ENCODE results near the gene MAPK8IP1. TPM values are rescaled to one million over a fixed set of nuclear protein-coding genes. Genes with fewer than 3 reads are reported as not detected.

Gene MAPK8IP1
- total and polyA plus RNA-seq, 2 donors (not counting 3 experiments of a cell fraction or from before 2014, with no cell fraction given) = 4.1 to 4.8 TPM

GRCh38 chr11:45885921-45886721, 670 bp downstream of the MAPK8IP1 start:
- intact Hi-C loops (cut with micrococcal nuclease) = no loop called here

GRCh38 chr11:45886816-45887520, 1.5 kb downstream of the MAPK8IP1 start:
- H3K4me3 ChIP-seq (replicated peaks in 1 of 3; ENCODE audit: insufficient read depth in 1 of 3, low read depth in 1 of 3, low read length in 3 of 3) = no peak overlapping the region
- no peak overlapping the region for H3K27ac ChIP-seq (ENCODE audit: insufficient read depth, low read depth, low read length)
- intact Hi-C loops (cut with micrococcal nuclease) = no loop called here
- H3K4me2 ChIP-seq (ENCODE audit: insufficient read depth, low read length) = no peak overlapping the region
- CTCF ChIA-PET = no interaction called here
- H4K20me1 ChIP-seq (replicated peaks; ENCODE audit: control insufficient read depth, extremely low read depth, insufficient read depth, low read length) = no peaks in the 10 kb centered on the region
- H3K79me2 ChIP-seq (ENCODE audit: control insufficient read depth, insufficient read depth, low read length) = no peaks in the 10 kb centered on the region
- no peaks in the 10 kb centered on the region for H3K9me1 ChIP-seq (replicated peaks; ENCODE audit: control insufficient read depth, extremely low read depth, insufficient read depth, low read length)
- dilution Hi-C loops (cut with MboI; ENCODE audit: extremely low pct_ligation_motif_present, low sequenced_read_pairs) = no loop called here
- POLR2A ChIA-PET = no interaction called here
- peaks cover 4 to 5% of the 10 kb centered on the region in 2 experiments for H3K27me3 ChIP-seq (ENCODE audit: control insufficient read depth in 2 of 2, insufficient read depth in 2 of 2, low read length in 2 of 2)
- TF ChIP-seq, protein P1, sequence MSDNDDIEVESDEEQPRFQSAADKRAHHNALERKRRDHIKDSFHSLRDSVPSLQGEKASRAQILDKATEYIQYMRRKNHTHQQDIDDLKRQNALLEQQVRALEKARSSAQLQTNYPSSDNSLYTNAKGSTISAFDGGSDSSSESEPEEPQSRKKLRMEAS (IDR thresholded peaks at IDR 0.05; ENCODE audit: insufficient read depth, insufficient read length) = no peak
- TF ChIP-seq POLR2A (IDR thresholded peaks at IDR 0.05; ENCODE audit: low read depth, low read length) (no peak), MYC (IDR thresholded peaks at IDR 0.05; ENCODE audit: low read depth, low read length) (no peak), GATA2 (IDR thresholded peaks at IDR 0.05; ENCODE audit: insufficient read depth, insufficient read length, low read depth, low read length) (no peak), POLR2AphosphoS5 (IDR thresholded peaks at IDR 0.05; ENCODE audit: insufficient read depth, low read depth, low read length) (no peak), JUN (IDR thresholded peaks at IDR 0.05; ENCODE audit: borderline replicate concordance, insufficient read depth, insufficient read length, low read depth) (no peak), CTCF (IDR thresholded peaks at IDR 0.05; ENCODE audit: extremely low read depth in 1 of 2, insufficient read depth in 1 of 2, low read depth in 1 of 2, low read length in 2 of 2) (no peak), EZH2 (IDR thresholded peaks at IDR 0.05; ENCODE audit: borderline replicate concordance, low read depth, low read length, severe bottlenecking) (no peak), FOS (IDR thresholded peaks at IDR 0.05; ENCODE audit: borderline replicate concordance, insufficient read depth, low read length) (no peak)
- H3K9ac ChIP-seq (replicated peaks; ENCODE audit: extremely low read depth, insufficient read depth, low read length) = no peak overlapping the region
- BruUV-seq (replicated peaks) = no TSS peak
- H3K9me3 ChIP-seq (replicated peaks; ENCODE audit: control insufficient read depth, insufficient read depth, low read length) = no peaks in the 10 kb centered on the region
- no peaks in the 10 kb centered on the region for H3K4me1 ChIP-seq (ENCODE audit: control insufficient read depth, extremely low read depth, insufficient read depth, low read length)
- H2AFZ ChIP-seq (ENCODE audit: low read depth, low read length) = no peak overlapping the region
- DNase-seq (ENCODE audit: low read depth, low spot score) = no peak
- H3K36me3 ChIP-seq (ENCODE audit: control insufficient read depth in 2 of 2, extremely low read depth in 1 of 2, insufficient read depth in 2 of 2, low read length in 2 of 2) = no peaks in the 10 kb centered on the region
- no peak for FAIRE-seq

More at GRCh38 chr11:45885921-45886721, 670 bp downstream of the MAPK8IP1 start:
- no peaks in the 10 kb centered on the region for H4K20me1 ChIP-seq (replicated peaks; ENCODE audit: control insufficient read depth, extremely low read depth, insufficient read depth, low read length)
- BruUV-seq (replicated peaks) = no TSS peak
- peak; percentile 61 for TF ChIP-seq EZH2 (IDR thresholded peaks at IDR 0.05; ENCODE audit: borderline replicate concordance, low read depth, low read length, severe bottlenecking)
- no peak for TF ChIP-seq POLR2AphosphoS5 (IDR thresholded peaks at IDR 0.05; ENCODE audit: insufficient read depth, low read depth, low read length)
- peak overlapping the region; percentile 25 for H2AFZ ChIP-seq (ENCODE audit: low read depth, low read length)
- no peaks in the 10 kb centered on the region for H3K36me3 ChIP-seq (ENCODE audit: control insufficient read depth in 2 of 2, extremely low read depth in 1 of 2, insufficient read depth in 2 of 2, low read length in 2 of 2)
- ChIA-PET CTCF (no interaction called here), POLR2A (no interaction called here)
- no peaks in the 10 kb centered on the region for H3K4me1 ChIP-seq (ENCODE audit: control insufficient read depth, extremely low read depth, insufficient read depth, low read length)
- peak overlapping the region in 2 of 3 experiments; percentile 22 to 30 for H3K4me3 ChIP-seq (replicated peaks in 1 of 3; ENCODE audit: insufficient read depth in 1 of 3, low read depth in 1 of 3, low read length in 3 of 3)
- no peak overlapping the region for H3K9ac ChIP-seq (replicated peaks; ENCODE audit: extremely low read depth, insufficient read depth, low read length)
- H3K27me3 ChIP-seq (ENCODE audit: control insufficient read depth in 2 of 2, insufficient read depth in 2 of 2, low read length in 2 of 2) = peaks cover 2 to 5% of the 10 kb centered on the region in 2 experiments
- H3K4me2 ChIP-seq (ENCODE audit: insufficient read depth, low read length) = peak overlapping the region; percentile 28
- FAIRE-seq = no peak
- H3K27ac ChIP-seq (ENCODE audit: insufficient read depth, low read depth, low read length) = no peak overlapping the region
- no peak for DNase-seq (ENCODE audit: low read depth, low spot score)
- no peaks in the 10 kb centered on the region for H3K79me2 ChIP-seq (ENCODE audit: control insufficient read depth, insufficient read depth, low read length)
- no peaks in the 10 kb centered on the region for H3K9me3 ChIP-seq (replicated peaks; ENCODE audit: control insufficient read depth, insufficient read depth, low read length)
- H3K9me1 ChIP-seq (replicated peaks; ENCODE audit: control insufficient read depth, extremely low read depth, insufficient read depth, low read length) = no peaks in the 10 kb centered on the region
- dilution Hi-C loops (cut with MboI; ENCODE audit: extremely low pct_ligation_motif_present, low sequenced_read_pairs) = no loop called here
